ENCODE results near the gene NAXD.
A peak's percentile ranks its signal among the peaks of the same experiment; 100 is the strongest.
"Not testable (repeated sequence)": the region's sequence is repeated elsewhere in the genome, so short reads cannot be mapped to it uniquely, and the experiment has no call there.

NAXD gene

GRCh38 chr13:110615322-110616102 lies at the start of gene NAXD:
NAXD (plus strand) TSS chr13:110615545; CDS start chr13:110615602, 57 bp downstream.
- peak; percentile 71 for DNase-seq

- no peak for DNase-seq
These were observed 49.2 kb upstream of the NAXD start for GRCh38 chr13:110566171-110566570.

GRCh38 chr13:110568612-110569011 lies 46.7 kb upstream of the NAXD start:
- no peak for DNase-seq

GRCh38 chr13:110569962-110570361 lies 45.4 kb upstream of the NAXD start:
- not testable (repeated sequence) for DNase-seq

GRCh38 chr13:110570886-110571285 lies 44.5 kb upstream of the NAXD start:
- DNase-seq, result no peak

GRCh38 chr13:110571896-110572777 lies 43.2 kb upstream of the NAXD start:
- no peak for DNase-seq

GRCh38 chr13:110572778-110573118 lies 42.6 kb upstream of the NAXD start:
- no peak for DNase-seq

- no peak for DNase-seq
These were observed 41.2 kb upstream of the NAXD start for GRCh38 chr13:110574161-110574560.

- no peak for DNase-seq
These were observed 39.8 kb upstream of the NAXD start for GRCh38 chr13:110575322-110576069.

- DNase-seq, result no peak
These were observed 39.3 kb upstream of the NAXD start for GRCh38 chr13:110576070-110576394.

- DNase-seq, result no peak
These were observed 38.4 kb upstream of the NAXD start for GRCh38 chr13:110576736-110577476.

GRCh38 chr13:110578363-110578762 lies 37.0 kb upstream of the NAXD start:
- DNase-seq, result no peak

GRCh38 chr13:110580800-110581199 lies 34.5 kb upstream of the NAXD start:
- DNase-seq, result no peak

- DNase-seq, result no peak
These were observed 33.7 kb upstream of the NAXD start for GRCh38 chr13:110581506-110582185.

GRCh38 chr13:110582421-110582954 lies 32.9 kb upstream of the NAXD start:
- no peak for DNase-seq

GRCh38 chr13:110583178-110583865 lies 32.0 kb upstream of the NAXD start:
- DNase-seq, result no peak

GRCh38 chr13:110589793-110590390 lies 25.5 kb upstream of the NAXD start:
- DNase-seq, result no peak

GRCh38 chr13:110590577-110590976 lies 24.8 kb upstream of the NAXD start:
- DNase-seq, result no peak

- no peak for DNase-seq
These were observed 22.7 kb upstream of the NAXD start for GRCh38 chr13:110592665-110593064.

- DNase-seq, result no peak
These were observed 21.8 kb upstream of the NAXD start for GRCh38 chr13:110593430-110594130.
